Peyer's patch (tissue), 4 donors: ENCODE results near the gene SDF2L1.

Experiments
- CTCF ChIP-seq, 6 experiments: fragments of 450-650 bp in 4 of 6; fragments of 200-600 bp in 2 of 6; sonication (generic) in 1 of 6; IDR thresholded peaks; one replicate each; pipeline ENCODE4 v1.5.1; 2017 to 2019; ENCODE audit warnings: antibody characterized with exemption in 6 of 6, mild to moderate bottlenecking in 3 of 6, moderate library complexity in 1 of 6
- POLR2A ChIP-seq, 2 donors: fragments of 450-650 bp; IDR thresholded peaks; one replicate each; pipeline ENCODE4 v1.5.1; 2017; ENCODE audit warnings: antibody characterized with exemption in 2 of 2, mild to moderate bottlenecking in 2 of 2, moderate library complexity in 2 of 2

- TF ChIP-seq CTCF (IDR thresholded peaks at IDR 0.05) = peak in 5 of 6 experiments; percentile 45 to 68 (median 60)
- TF ChIP-seq POLR2A (IDR thresholded peaks at IDR 0.05) = no peak
These were observed 714 bp downstream of the SDF2L1 start for GRCh38 chr22:21642584-21643448.
